Mesenteric fat pad (tissue), 1 donor: ENCODE results near the gene PML. TPM values are rescaled to one million over a fixed set of nuclear protein-coding genes. Genes with fewer than 3 reads are reported as not detected.

Experiments
- DNase-seq: peaks from one replicate; pipeline ENCODE4 v3.0.0-alpha.2; 2020; ENCODE audit warnings: low spot score
- long read RNA-seq: library from polyadenylated mRNA; unstranded; transcript quantifications from one replicate; pipeline ENCODE4 v2.0.0, GENCODE V29; 2020
- total RNA-seq: library from RNA; stranded (reverse); fragmentation: NEBNext Ultra II Directional; extraction: Animal tissue kit (Norgen Biotek cat#: 25700); gene quantifications from one replicate; pipeline ENCODE4 v1.2.1, GENCODE V29; 2021
- donor health status: DM: yes; HTN: yes; CAD: no.

The PML gene
- 92.3 TPM for total RNA-seq
- long read RNA-seq, full-length matches to known transcripts, result 10 of 45 reads
- long read RNA-seq, partial matches to known transcripts, result 28 of 45 reads
- long read RNA-seq, other reads (novel, unspliced or antisense), result 7 of 45 reads

GRCh38 chr15:73994413-73994883, at the start of gene PML:
TSS of gene PML (plus strand) at chr15:73994716. CDS start at chr15:73994813, 97 bp downstream.
- peak; percentile 97 for DNase-seq

- DNase-seq, result no peak
Measured at GRCh38 chr15:73945130-73945508, 49.4 kb upstream of the PML start.

- no peak for DNase-seq
Measured at GRCh38 chr15:73946046-73946721, 48.3 kb upstream of the PML start.

- no peak for DNase-seq
Measured at GRCh38 chr15:73946795-73947370, 47.6 kb upstream of the PML start.

GRCh38 chr15:73947651-73948050, 46.9 kb upstream of the PML start:
- DNase-seq, result no peak

- DNase-seq, result no peak
Measured at GRCh38 chr15:73948396-73948795, 46.1 kb upstream of the PML start.

- DNase-seq, result no peak
Measured at GRCh38 chr15:73948982-73949381, 45.5 kb upstream of the PML start.

- DNase-seq, result no peak
Measured at GRCh38 chr15:73949496-73949895, 45.0 kb upstream of the PML start.

- DNase-seq, result no peak
Measured at GRCh38 chr15:73950479-73950830, 44.1 kb upstream of the PML start.

GRCh38 chr15:73950831-73951561, 43.5 kb upstream of the PML start:
- DNase-seq, result peak; percentile 94

- no peak for DNase-seq
Measured at GRCh38 chr15:73951601-73952000, 42.9 kb upstream of the PML start.

- DNase-seq, result no peak
Measured at GRCh38 chr15:73952171-73952912, 42.2 kb upstream of the PML start.

- DNase-seq, result no peak
Measured at GRCh38 chr15:73952913-73953750, 41.4 kb upstream of the PML start.

GRCh38 chr15:73954188-73955145, 40.0 kb upstream of the PML start:
- no peak for DNase-seq

- DNase-seq, result no peak
Measured at GRCh38 chr15:73955326-73955725, 39.2 kb upstream of the PML start.

GRCh38 chr15:73955861-73956742, 38.4 kb upstream of the PML start:
- DNase-seq, result no peak

- DNase-seq, result no peak
Measured at GRCh38 chr15:73956743-73957135, 37.8 kb upstream of the PML start.

GRCh38 chr15:73957276-73957675, 37.2 kb upstream of the PML start:
- no peak for DNase-seq
